Transverse colon (tissue), 3 donors: ENCODE measurements around the gene MAPK8IP3.

Experiments used
- CTCF ChIP-seq, 5 experiments: fragments of 200-600 bp in 3 of 5; fragments of 450-650 bp in 2 of 5; sonication (generic) in 3 of 5; IDR thresholded peaks; 1 replicate in 2 of 5; 2 replicates in 3 of 5; pipeline ENCODE4 v1.5.1; 2016 to 2017; ENCODE audit warnings: antibody characterized with exemption in 5 of 5, inconsistent platforms in 3 of 5, mild to moderate bottlenecking in 2 of 5, moderate library complexity in 1 of 5
- POLR2A ChIP-seq: fragments of 450-650 bp; IDR thresholded peaks from one replicate; pipeline ENCODE4 v1.6.1; 2016; ENCODE audit warnings: antibody characterized with exemption, mild to moderate bottlenecking, moderate library complexity

DNA sequence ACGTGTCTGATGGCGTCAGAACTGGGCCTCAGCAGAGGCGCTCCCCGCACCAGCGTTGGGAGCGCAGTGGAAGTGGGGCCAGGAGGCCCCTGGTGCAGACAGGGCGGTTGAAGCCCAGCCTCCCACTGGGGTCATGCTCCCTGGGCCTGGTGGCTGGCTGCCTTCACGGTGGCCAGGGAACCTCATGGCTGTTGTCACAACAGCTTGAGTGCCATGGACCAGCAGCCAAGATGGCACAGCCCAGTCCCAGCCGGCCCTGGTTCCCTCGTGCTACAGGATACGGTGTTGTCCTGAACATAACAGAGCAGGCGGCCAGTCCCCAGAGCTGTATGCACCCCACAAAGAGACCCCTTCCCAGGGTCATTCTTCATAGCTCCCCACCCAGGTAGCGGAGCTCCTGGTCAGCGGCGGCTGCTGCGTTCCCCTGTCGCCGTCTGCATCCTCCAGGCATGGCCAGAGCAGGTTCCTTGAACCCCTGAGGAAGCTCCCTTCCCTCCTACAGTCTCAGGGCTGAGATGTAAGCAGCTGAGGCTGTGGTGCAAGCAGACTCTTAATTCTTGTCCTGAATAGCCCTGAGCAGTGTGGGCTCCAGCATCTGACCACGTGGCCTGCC lies 35.7 kb downstream of the MAPK8IP3 start:
- TF ChIP-seq CTCF (IDR thresholded peaks at IDR 0.05) (no peak), POLR2A (no peak)
